C4-2B (cell line): Measurements from ENCODE around the gene MTM1.
A peak's percentile ranks its signal among the peaks of the same experiment; 100 is the strongest.

Experiments used
- H3K27ac ChIP-seq: fragments of 450-650 bp; 2 replicates; pipeline ENCODE4 v1.5.1; 2017
- ZFX ChIP-seq: fragments of 450-650 bp; IDR thresholded peaks from 2 replicates; pipeline ENCODE4 v1.6.1; 2017
- TF ChIP-seq, protein P1 (sequence below): fragments of 450-650 bp; conservative IDR thresholded peaks from 2 replicates; pipeline ENCODE4 v1.5.1; 2017; ENCODE audit warnings: mild to moderate bottlenecking

Gene MTM1

GRCh38 chrX:150623583-150623982, 55.2 kb downstream of the MTM1 start:
- TF ChIP-seq, protein P1, sequence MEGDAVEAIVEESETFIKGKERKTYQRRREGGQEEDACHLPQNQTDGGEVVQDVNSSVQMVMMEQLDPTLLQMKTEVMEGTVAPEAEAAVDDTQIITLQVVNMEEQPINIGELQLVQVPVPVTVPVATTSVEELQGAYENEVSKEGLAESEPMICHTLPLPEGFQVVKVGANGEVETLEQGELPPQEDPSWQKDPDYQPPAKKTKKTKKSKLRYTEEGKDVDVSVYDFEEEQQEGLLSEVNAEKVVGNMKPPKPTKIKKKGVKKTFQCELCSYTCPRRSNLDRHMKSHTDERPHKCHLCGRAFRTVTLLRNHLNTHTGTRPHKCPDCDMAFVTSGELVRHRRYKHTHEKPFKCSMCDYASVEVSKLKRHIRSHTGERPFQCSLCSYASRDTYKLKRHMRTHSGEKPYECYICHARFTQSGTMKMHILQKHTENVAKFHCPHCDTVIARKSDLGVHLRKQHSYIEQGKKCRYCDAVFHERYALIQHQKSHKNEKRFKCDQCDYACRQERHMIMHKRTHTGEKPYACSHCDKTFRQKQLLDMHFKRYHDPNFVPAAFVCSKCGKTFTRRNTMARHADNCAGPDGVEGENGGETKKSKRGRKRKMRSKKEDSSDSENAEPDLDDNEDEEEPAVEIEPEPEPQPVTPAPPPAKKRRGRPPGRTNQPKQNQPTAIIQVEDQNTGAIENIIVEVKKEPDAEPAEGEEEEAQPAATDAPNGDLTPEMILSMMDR, result no peak
- no peak for TF ChIP-seq ZFX
- H3K27ac ChIP-seq, result no peak overlapping the region

- H3K27ac ChIP-seq, result no peak overlapping the region
- TF ChIP-seq, protein P1, result no peak
- no peak for TF ChIP-seq ZFX
Measured at GRCh38 chrX:150625097-150625496, 56.7 kb downstream of the MTM1 start.

GRCh38 chrX:150625875-150626274, 57.5 kb downstream of the MTM1 start:
- TF ChIP-seq, protein P1, result no peak
- TF ChIP-seq ZFX, result no peak
- no peak overlapping the region for H3K27ac ChIP-seq

DNA sequence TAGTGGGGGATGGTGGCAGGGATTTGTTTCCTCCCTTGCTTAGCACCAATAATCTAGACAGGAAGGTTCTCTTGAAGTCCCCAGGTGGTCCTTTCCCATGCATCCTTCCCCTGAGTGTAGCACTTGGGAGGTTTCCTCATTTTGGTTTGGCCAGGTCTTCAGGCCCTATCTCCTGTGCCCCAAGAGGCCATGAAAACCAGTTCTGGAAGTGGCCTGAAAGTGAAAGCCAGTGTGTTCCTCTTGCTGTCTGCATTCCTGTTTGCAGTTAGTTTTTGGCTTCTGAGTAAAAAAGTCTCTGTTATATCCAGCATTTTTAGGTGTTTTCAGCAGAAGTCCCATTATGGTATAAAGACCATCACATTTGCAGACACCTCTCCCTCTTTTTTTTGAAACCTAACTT, 59.5 kb downstream of the MTM1 start:
- TF ChIP-seq, protein P1, result no peak
- TF ChIP-seq ZFX, result no peak
- H3K27ac ChIP-seq, result no peak overlapping the region

GRCh38 chrX:150635952-150636351, 67.5 kb downstream of the MTM1 start:
- no peak for TF ChIP-seq ZFX
- TF ChIP-seq, protein P1, result no peak
- H3K27ac ChIP-seq, result no peak overlapping the region

DNA sequence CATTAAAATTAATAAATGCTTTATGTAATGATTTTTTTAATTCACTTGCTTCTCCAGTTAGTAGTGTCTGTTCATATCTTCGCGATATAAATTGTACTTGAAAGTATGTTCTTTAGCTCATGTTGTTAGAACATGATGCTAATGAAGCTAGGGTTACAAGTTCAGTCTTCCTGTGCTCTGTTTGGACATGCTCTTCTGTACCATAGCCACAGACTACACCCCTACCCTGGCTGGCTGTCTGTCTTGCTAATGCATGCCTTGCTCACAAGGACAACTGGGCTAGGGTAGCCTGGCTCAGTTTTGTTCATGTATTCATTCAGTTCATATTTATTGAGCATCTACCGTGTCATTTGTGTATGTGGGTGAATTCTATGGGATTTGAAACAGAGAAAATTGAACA, 74.0 kb downstream of the MTM1 start:
- no peak overlapping the region for H3K27ac ChIP-seq
- TF ChIP-seq ZFX, result no peak
- TF ChIP-seq, protein P1, result no peak

DNA sequence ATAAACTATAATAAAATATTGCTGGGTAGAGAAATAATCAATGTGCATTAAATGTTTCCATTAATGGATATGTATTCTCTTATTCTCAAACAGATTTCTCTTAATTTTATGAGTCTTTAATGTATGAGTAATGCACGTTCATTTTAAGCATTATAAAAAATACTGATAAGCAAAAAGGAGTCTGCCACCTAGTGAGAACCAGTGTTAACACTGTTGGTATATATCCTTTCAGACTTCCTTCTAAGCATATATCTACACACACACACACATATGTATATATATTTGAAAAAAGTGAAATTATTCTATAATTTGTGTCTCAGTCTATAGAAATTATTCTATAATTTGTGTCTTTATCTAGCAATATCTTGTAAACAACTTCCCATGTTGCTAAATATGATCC, 74.8 kb downstream of the MTM1 start:
- TF ChIP-seq, protein P1, result peak; percentile 24
- TF ChIP-seq ZFX, result no peak
- H3K27ac ChIP-seq, result no peak overlapping the region
